T1000 (cell line): ENCODE data around the gene PPFIA2.

Experiments used
- DNase-seq: peaks from one replicate; lab custom pipeline; 2025; ENCODE audit warnings: mixed read lengths; lab: John Stamatoyannopoulos, UW

The PPFIA2 gene

GRCh38 chr12:81450920-81451739, 308.0 kb downstream of the PPFIA2 start:
- no peak for DNase-seq

- DNase-seq: no peak
Observed at GRCh38 chr12:81441629-81442028, 317.5 kb downstream of the PPFIA2 start.

- no peak for DNase-seq
Observed at GRCh38 chr12:81440001-81440400, 319.1 kb downstream of the PPFIA2 start.

DNA sequence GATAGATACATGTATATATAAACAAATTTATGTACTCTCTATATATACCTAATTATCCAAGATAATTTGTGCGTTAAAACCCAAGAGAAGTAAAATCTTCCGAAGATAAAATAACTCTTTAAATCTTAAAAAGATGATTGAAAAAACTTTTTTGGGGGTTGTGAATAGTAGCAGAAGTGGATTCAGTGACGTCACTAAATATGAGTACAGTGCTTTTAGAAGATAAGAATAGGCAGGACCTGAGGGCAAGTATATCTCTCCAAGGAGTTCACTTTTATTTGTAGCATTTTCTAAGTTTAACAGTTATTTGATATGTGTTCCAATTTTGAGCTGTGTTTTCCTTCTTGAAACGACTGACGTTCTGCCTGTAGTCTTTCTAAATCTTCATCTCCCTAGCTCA, 319.8 kb downstream of the PPFIA2 start:
- no peak for DNase-seq

GRCh38 chr12:81417056-81417455, 342.1 kb downstream of the PPFIA2 start:
- no peak for DNase-seq

- DNase-seq: no peak
Observed at GRCh38 chr12:81416571-81416970, 342.6 kb downstream of the PPFIA2 start.

GRCh38 chr12:81414441-81414840, 344.7 kb downstream of the PPFIA2 start:
- DNase-seq: no peak

DNA sequence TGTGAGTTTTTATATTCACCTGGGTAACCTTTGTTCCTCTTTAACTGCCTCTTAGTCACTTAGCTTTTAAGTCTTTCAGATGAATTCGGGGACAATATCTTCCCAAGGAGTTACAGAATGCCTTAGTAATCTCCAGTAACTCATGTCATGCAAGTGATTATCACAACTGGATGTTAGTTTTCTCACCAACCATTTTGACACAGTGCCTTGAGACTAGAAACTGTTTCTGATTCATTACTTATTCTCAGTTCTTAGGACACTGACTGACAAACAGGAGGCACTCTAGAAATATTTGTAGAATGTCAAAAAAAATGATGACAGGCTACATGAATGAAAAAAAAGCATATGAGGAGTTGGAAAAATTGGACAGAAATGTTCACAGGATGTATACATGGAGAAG, 346.2 kb downstream of the PPFIA2 start:
- DNase-seq: no peak

DNA sequence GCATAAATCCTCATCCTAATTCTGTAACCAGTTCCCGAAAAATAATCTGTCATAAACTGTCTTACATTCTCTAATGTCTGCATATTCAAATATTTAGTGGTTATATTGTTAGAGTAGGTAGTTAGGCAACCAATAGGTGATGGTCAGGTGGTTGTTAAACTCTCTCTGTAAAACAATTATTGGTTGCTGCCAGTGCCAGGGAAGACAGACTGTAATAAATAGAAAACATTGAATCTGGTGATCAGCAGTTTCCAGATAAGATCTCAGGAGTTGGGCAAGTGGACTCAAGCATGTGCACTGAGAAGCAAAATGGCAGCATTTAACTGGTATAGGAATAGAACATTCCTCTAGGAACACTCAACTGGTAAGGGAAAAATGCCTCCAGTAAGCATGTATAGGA, 355.8 kb downstream of the PPFIA2 start:
- no peak for DNase-seq

DNA sequence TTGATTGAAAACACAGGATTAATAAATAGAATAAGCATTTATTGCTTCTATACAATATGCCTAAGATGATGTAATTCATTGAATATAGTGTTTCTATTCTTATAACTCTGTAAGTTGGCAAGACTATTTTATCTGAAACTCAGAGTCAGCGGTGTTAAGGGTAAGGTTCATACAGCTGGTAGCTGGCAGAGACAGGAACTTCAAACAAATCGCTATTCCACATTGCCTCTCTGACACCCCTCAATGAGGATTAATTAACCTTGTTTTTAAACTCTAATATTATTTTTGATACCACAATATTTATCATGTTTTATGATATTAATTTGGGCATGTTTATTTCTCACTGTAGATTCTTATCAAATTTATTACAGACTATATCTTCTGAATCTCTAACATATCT, 357.9 kb downstream of the PPFIA2 start:
- DNase-seq: no peak

DNA sequence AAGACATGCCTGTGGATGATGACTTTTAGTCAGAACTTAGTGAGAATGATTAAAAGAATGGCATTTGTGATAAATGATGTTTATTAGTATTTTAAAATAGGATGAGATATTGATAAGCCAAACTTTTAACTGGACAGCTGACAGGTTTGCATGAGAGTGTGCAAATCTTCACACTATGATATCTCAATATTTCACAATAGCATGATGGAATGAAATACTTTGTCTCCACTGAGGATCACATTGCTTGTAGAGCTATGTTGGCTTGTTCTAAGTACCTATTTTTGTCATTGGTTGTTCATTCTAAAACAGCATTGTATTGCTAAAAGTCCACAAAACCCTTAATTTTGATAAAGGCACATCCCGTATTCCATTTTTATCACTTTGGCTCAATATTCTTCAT, 359.1 kb downstream of the PPFIA2 start:
- DNase-seq: no peak

DNA sequence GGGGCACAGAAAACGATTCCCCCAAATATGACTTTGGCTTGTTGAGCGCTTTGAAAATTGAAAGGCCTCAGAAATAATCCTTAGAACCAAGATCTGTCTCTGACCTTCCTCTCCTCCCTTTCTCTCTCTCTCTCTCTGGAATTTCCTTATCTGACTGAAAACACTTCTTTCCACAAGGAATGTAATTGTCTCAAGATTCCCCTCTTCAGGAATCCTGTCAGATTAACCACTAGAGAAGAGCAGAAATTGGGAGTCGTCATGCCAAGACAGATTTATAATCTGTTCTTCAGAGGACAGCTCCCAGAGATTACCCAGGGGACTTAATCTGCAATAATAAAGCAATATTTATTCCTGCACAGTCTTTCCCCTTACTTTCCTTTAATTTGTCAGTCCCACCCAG, 363.7 kb downstream of the PPFIA2 start:
- no peak for DNase-seq

GRCh38 chr12:81389550-81390099, 369.5 kb downstream of the PPFIA2 start:
- DNase-seq: no peak

- no peak for DNase-seq
Observed at GRCh38 chr12:81386101-81386500, 373.0 kb downstream of the PPFIA2 start.

- DNase-seq: no peak
Observed at GRCh38 chr12:81381951-81382350, 377.2 kb downstream of the PPFIA2 start.

- DNase-seq: no peak
Observed at GRCh38 chr12:81378601-81379285, 380.4 kb downstream of the PPFIA2 start.

DNA sequence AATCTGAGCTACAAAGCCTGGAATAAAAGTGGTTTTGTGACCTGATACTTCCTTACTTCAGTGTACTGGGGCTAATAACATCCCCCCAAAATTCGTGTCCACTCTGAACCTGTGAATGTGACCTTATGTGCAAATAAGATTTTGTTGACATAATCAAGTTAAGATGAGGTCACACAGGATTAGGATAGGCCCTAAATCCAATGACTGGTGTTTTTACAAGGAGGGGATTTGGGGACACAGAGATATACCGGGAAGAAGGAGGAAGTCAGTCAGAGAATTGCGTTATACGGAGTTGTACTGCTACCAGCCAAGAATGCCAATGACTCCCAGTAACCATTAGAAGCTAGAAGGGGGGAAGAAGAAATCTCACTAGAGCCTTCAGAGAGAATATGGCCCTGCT, 381.4 kb downstream of the PPFIA2 start:
- no peak for DNase-seq

GRCh38 chr12:81375969-81376368, 383.2 kb downstream of the PPFIA2 start:
- DNase-seq: no peak

DNA sequence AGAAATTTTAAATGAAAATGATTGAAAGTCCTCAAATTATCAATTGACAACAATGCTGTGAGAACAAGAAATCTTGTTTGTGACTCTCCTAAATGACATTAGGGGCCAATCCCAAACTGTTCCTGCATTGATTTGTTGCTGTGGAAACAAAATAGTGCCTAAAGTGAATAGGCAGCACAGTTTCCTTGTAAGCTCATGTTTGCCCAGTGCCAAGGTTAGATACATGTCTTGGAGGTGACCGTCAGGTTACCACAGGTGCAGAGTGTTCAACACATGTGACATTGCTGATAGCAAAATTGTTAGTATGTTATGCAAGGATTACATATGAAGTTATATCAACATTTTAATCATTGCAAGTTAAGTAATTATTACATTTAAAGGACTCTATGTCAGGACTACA, 388.7 kb downstream of the PPFIA2 start:
- no peak for DNase-seq

- DNase-seq: no peak
Observed at GRCh38 chr12:81369175-81369574, 390.0 kb downstream of the PPFIA2 start.

- DNase-seq: no peak
Observed at GRCh38 chr12:81365284-81365683, 393.9 kb downstream of the PPFIA2 start.

DNA sequence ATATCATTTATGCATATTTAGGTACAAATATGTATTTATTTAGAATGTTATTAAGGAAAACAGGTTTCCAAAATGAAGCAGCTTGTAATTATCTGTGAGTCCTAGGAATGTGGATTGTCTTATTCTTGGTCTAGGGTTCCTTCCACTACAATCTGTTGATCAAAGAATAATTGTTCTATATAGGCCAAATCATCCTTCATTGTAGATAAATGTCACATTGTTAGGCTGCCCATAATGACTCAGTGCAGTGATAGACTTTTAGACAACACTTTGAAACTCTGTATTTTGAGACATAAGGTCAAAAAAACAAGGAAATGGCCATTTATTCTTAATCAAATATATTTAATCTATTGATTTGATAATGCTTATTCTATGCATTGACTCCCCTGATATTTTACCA, 398.2 kb downstream of the PPFIA2 start:
- DNase-seq: no peak

DNA sequence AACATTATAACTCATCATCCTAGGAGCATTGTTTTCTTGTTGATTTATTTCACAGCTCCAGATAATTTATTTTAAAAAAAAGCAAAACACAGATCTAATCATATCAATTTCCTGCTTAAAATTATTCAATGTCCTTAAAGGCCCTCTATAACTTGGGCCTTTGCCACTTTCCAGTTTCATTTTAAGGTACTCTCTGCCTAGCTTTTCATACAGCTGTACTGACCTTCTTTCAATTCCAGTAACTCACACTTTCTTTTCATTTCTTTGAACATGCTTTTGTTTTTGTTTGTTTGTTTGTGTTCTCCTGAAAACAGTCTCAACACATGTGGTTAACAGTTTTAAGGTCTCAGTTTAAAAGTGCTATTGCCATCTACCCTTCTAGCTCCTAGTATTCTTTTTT, 399.4 kb downstream of the PPFIA2 start:
- no peak for DNase-seq
